Measurements from ENCODE around the gene LDLRAP1. TPM values are rescaled to one million over a fixed set of nuclear protein-coding genes. Genes with fewer than 3 reads are reported as not detected.
A peak's percentile ranks its signal among the peaks of the same experiment; 100 is the strongest.

The LDLRAP1 gene
- total and polyA plus RNA-seq, 9 of the 15 experiments (the other 6 are each of a cell fraction or from before 2014, with no cell fraction given) = 0.56 to 29.6 (median 16.2) TPM

GRCh38 chr1:25538191-25538767 lies 5.1 kb upstream of the LDLRAP1 start (continued):
- no peak for TF ChIP-seq ZNF395 (CRISPR knock-in tag; IDR thresholded peaks at IDR 0.05)
- no peak for TF ChIP-seq KDM2B (CRISPR knock-in tag; IDR thresholded peaks at IDR 0.05)
- no peak for TF ChIP-seq ZKSCAN3 (CRISPR knock-in tag; IDR thresholded peaks at IDR 0.05)
- TF ChIP-seq LARP7 (IDR thresholded peaks at IDR 0.05) = 0 out of 2 replicates have a peak, but pooled peaks have one; percentile 36
- no peak for TF ChIP-seq ZNF766 (CRISPR knock-in tag; conservative IDR thresholded peaks at IDR 0.05)
- TF ChIP-seq SMAD4 (CRISPR knock-in tag; conservative IDR thresholded peaks at IDR 0.05) = no peak
- no peak for TF ChIP-seq DEAF1 (CRISPR knock-in tag; IDR thresholded peaks at IDR 0.05)
- no peak for TF ChIP-seq ZNF586 (CRISPR knock-in tag; conservative IDR thresholded peaks at IDR 0.05)
- TF ChIP-seq ZNF830 (CRISPR knock-in tag; IDR thresholded peaks at IDR 0.05) = no peak
- no peak for TF ChIP-seq CREB5 (CRISPR knock-in tag; IDR thresholded peaks at IDR 0.05)
- no peak for TF ChIP-seq NFRKB (IDR thresholded peaks at IDR 0.05; ENCODE audit: low read depth)
- no peak for TF ChIP-seq MNT (conservative IDR thresholded peaks at IDR 0.05)
- TF ChIP-seq E2F1 (CRISPR knock-in tag; IDR thresholded peaks at IDR 0.05) = no peak
- TF ChIP-seq FOXM1 (IDR thresholded peaks at IDR 0.05; ENCODE audit: low read depth) = no peak
- no peak for TF ChIP-seq FOXM1 (CRISPR knock-in tag; IDR thresholded peaks at IDR 0.05; ENCODE audit: low read depth)
- TF ChIP-seq SMAD1 (IDR thresholded peaks at IDR 0.05; ENCODE audit: low read depth, low read length, partially characterized antibody) = no peak
- no peak for TF ChIP-seq THRB (CRISPR knock-in tag; conservative IDR thresholded peaks at IDR 0.05)
- peak in 1 of 2 experiments; percentile 50; a peak in 1 of 4 replicates for TF ChIP-seq HDAC1 (IDR thresholded peaks at IDR 0.05)
- TF ChIP-seq HMG20A (CRISPR knock-in tag; conservative IDR thresholded peaks at IDR 0.05) = no peak

All from K562 (cell line).